ENCODE measurements around the gene SECISBP2L. TPM values are rescaled to one million over a fixed set of nuclear protein-coding genes. Genes with fewer than 3 reads are reported as not detected.

The SECISBP2L gene
- total RNA-seq, 1 donor from 2014 or later = 38.0 TPM

DNA sequence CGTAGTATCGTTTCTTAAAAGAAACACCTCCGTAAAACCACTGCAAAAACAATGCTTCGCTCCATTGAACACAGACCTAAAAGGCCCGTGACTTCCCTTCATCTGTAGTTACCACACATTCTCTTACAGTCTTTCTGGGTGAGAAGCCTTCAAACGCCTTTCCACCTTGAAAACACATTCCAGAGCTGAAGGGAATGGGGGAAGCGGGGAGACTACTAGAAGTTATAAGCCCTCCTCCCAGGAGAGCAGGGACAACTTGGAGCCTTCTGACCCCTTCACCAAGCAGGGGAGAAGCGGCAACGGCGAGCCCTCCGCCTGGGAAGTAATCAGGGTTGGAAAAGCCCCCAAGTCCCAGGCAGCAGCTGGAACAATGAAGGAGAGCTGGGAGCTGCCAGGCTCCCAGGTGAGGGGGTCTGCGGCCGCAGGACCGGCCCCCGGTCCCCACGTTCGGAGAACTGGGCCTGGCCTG lies 461 bp downstream of the SECISBP2L start:
- no peak for DNase-seq (ENCODE audit: low spot score)
- peaks cover 39% of the 10 kb centered on the region for H3K4me1 Mint-ChIP-seq (ENCODE audit: low read depth)
- H3K9me3 Mint-ChIP-seq = no peaks in the 10 kb centered on the region
- peak overlapping the region; percentile 96 for H3K4me3 Mint-ChIP-seq
- peak overlapping the region; percentile 91 for H3K27ac Mint-ChIP-seq
- H3K36me3 Mint-ChIP-seq (ENCODE audit: low read depth) = peaks cover 9% of the 10 kb centered on the region
- H3K27me3 Mint-ChIP-seq (ENCODE audit: insufficient read depth) = no peaks in the 10 kb centered on the region
- intact Hi-C loops (cut with micrococcal nuclease) = loop anchor here (1.0 to 10.0 kb wide), 7 partner anchors 71 to 711 kb away; partner anchors contain the start of genes CEP152, COPS2, DTWD1 and DUT

DNA sequence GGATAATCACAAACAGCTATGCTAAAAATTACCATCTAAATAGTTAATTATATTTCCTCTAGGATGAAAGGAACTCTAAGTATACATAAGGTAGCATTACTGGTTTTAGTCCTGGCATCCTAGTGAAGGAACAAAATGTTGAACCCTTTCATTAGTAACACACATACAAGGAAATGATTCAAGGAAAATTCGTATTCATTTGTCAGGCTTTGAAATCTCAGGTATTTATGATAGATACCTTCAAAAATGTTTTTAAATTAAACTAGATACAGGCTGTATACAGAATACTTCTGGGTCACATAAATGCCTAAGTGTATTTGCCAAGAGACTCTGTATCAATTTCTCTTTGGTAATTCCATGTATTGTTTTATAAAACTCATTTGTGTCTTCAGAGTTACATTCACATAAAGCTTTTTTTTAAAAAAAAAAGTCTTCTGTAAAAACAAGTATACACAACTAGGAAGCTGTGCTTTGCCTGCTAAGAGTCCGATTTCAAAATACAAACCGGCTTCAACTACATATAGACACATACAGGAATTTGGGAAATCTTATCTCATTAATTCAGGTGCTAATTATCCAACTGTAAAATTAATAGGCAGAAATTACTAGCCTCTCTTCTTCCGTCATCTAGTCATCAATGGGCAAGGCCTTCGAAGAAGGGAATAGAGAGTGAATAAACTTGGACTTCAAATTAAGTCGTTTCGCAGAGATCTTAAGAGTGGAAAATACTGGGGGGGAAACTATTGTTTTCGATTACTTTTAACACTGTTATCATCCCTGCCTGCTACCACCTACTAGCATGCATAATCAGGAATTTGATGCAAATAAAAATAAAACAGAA lies 1.3 kb downstream of the SECISBP2L start:
- Mint-ChIP-seq H3K9me3 (no peaks in the 10 kb centered on the region), H3K27ac (peak overlapping the region; percentile 91), H3K27me3 (ENCODE audit: insufficient read depth) (no peaks in the 10 kb centered on the region), H3K4me3 (peak overlapping the region; percentile 96), H3K4me1 (ENCODE audit: low read depth) (peaks cover 39% of the 10 kb centered on the region), H3K36me3 (ENCODE audit: low read depth) (peaks cover 9% of the 10 kb centered on the region)
- intact Hi-C loops (cut with micrococcal nuclease) = loop anchor here (2.0 to 10.0 kb wide), 2 partner anchors 70 to 710 kb away; partner anchors contain the start of gene DUT
- no peak for DNase-seq (ENCODE audit: low spot score)

DNA sequence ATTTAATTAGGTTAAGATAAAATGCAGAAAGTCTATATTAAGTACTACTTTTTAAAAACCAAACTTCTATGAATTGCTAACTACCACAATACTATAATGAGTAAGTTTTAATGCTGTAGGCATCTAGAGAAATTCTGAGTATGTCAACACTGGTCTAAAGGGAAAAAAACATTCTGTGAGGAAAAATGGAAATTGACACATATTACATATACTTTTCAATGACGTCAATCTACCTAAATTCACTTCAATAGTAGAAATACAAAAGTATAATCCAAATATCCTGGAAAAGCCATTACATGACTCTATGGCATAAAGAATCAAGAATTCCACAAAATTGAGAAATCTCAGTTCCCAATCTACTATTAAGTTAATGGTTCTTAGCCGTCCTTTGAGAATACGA lies 2.2 kb downstream of the SECISBP2L start:
- Mint-ChIP-seq H3K4me3 (peak overlapping the region; percentile 96), H3K9me3 (no peaks in the 10 kb centered on the region), H3K4me1 (ENCODE audit: low read depth) (peaks cover 39% of the 10 kb centered on the region), H3K27ac (no peak overlapping the region), H3K36me3 (ENCODE audit: low read depth) (peaks cover 9% of the 10 kb centered on the region), H3K27me3 (ENCODE audit: insufficient read depth) (no peaks in the 10 kb centered on the region)
- intact Hi-C loops (cut with micrococcal nuclease) = loop anchor here (2.0 to 10.0 kb wide), 2 partner anchors 69 to 709 kb away; partner anchors contain the start of gene DUT
- DNase-seq (ENCODE audit: low spot score) = no peak

DNA sequence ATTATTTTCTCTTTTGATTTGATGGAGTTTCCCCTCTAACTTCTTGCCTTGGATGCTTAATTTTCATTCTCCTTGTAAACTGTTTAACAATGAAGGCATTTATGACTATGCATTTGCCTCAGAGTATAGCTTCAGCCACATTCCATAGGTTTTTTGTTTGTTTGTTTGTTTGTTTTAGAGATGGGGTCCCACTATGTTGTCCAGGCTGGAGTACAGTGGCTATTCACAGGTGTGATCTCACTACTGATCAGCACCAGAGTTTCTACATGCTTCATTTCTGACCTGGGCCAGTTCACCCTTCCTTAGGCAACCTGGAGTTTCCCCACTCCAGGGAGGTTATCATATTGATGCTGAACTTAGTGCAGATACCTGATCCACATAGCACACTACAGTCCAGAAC lies 4.1 kb downstream of the SECISBP2L start:
- Mint-ChIP-seq H3K36me3 (ENCODE audit: low read depth) (peaks cover 9% of the 10 kb centered on the region), H3K27ac (no peak overlapping the region), H3K4me1 (ENCODE audit: low read depth) (peaks cover 39% of the 10 kb centered on the region), H3K9me3 (no peaks in the 10 kb centered on the region), H3K27me3 (ENCODE audit: insufficient read depth) (no peaks in the 10 kb centered on the region), H3K4me3 (no peak overlapping the region)
- no peak for DNase-seq (ENCODE audit: low spot score)
- intact Hi-C loops (cut with micrococcal nuclease) = loop anchor here (10.0 kb wide), 1 partner anchor 707 kb away; the partner anchor contains the start of gene DUT

DNA sequence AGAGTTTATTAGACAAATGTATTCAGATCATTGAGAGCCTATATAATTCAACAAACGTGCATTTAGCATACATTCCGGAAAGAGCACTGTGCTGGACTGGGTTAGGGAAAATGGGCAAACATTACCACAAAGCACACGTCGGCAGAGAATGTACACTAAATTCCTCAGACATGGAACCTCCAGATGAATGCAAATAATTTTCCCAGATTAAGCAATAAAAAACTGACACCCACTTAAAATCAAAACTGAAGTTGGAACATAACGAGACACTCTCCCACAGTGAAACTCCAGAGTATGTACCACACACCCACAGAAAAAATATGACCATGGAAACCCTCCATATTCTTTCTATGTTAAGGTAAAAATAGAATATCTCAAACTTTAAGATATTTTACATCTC lies 4.8 kb downstream of the SECISBP2L start:
- H3K4me1 Mint-ChIP-seq (ENCODE audit: low read depth) = peaks cover 33% of the 10 kb centered on the region
- intact Hi-C loops (cut with micrococcal nuclease) = loop anchor here (10.0 kb wide), 1 partner anchor 707 kb away; the partner anchor contains the start of gene DUT

DNA sequence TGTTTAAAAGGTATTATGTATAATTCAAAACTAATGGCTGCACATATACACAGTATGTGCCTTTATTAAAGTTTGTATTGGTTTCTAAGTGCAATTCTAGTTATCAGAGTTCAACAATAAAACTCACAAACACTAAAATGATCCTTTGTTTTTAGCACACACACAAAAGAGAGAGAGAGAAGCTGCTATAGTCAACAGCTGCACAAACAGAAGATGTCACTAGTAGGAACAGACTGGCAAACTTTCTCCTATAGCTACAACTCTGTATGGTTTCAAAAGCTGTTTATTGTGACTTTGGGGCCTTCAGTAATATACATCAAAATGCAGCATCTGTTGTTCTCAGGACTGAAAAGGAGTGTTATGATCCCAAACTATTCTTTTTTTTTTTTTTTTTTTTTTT lies 6.1 kb downstream of the SECISBP2L start:
- H3K27ac Mint-ChIP-seq = no peak overlapping the region
- H3K27me3 Mint-ChIP-seq (ENCODE audit: insufficient read depth) = no peaks in the 10 kb centered on the region
- H3K36me3 Mint-ChIP-seq (ENCODE audit: low read depth) = peaks cover 15% of the 10 kb centered on the region
- peaks cover 30% of the 10 kb centered on the region for H3K4me1 Mint-ChIP-seq (ENCODE audit: low read depth)
- intact Hi-C loops (cut with micrococcal nuclease) = loop anchor here (10.0 kb wide), 1 partner anchor 705 kb away; the partner anchor contains the start of gene DUT
- H3K4me3 Mint-ChIP-seq = no peak overlapping the region
- DNase-seq (ENCODE audit: low spot score) = no peak
- no peaks in the 10 kb centered on the region for H3K9me3 Mint-ChIP-seq

More for the DNA sequence above, 4.8 kb downstream of the SECISBP2L start:
- Mint-ChIP-seq H3K27ac (no peak overlapping the region), H3K9me3 (no peaks in the 10 kb centered on the region), H3K36me3 (ENCODE audit: low read depth) (peaks cover 9% of the 10 kb centered on the region), H3K27me3 (ENCODE audit: insufficient read depth) (no peaks in the 10 kb centered on the region), H3K4me3 (no peak overlapping the region)
- no peak for DNase-seq (ENCODE audit: low spot score)

DNA sequence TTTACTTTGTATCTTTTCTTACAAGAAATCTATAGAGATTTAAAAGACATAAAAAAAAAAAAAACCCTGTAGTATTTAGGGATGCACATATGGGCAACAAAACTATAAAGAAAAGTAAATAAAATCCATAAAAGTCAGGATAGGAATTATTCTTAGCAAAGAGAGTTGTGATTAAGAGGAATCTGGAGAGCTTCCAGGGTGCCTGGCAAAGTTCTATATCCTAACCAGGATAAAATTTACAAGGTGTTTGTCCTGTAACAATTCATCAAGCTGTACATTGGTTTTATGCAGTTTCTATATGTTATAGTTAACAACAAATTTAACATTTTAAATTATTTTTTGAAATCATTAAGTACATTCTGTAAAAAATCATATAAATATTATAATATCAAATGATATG lies 7.9 kb downstream of the SECISBP2L start:
- Mint-ChIP-seq H3K9me3 (no peaks in the 10 kb centered on the region), H3K27me3 (ENCODE audit: insufficient read depth) (no peaks in the 10 kb centered on the region)
- intact Hi-C loops (cut with micrococcal nuclease) = no loop called here

DNA sequence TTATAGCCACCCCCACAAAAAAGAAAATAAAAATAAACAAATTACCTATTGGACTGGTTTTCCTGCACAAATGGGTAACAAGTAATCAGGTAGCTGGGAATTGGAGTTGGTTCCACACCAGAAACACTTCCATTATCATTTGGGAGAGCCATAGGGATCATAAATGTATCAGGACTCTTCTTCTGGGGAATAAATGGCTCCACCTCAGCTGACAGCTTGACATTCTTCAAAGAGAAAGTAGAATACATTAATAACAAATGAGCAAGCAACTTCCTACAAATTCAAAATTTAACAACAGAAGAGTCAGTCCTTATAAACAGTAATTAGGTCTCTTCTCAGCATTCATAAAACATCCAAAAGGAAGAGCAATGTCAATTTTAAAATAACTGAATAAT lies 8.7 kb downstream of the SECISBP2L start:
- H3K4me3 Mint-ChIP-seq = no peak overlapping the region
- no peaks in the 10 kb centered on the region for H3K9me3 Mint-ChIP-seq
- H3K36me3 Mint-ChIP-seq (ENCODE audit: low read depth) = peaks cover 15% of the 10 kb centered on the region
- no peaks in the 10 kb centered on the region for H3K27me3 Mint-ChIP-seq (ENCODE audit: insufficient read depth)
- H3K27ac Mint-ChIP-seq = no peak overlapping the region
- no peak for DNase-seq (ENCODE audit: low spot score)
- intact Hi-C loops (cut with micrococcal nuclease) = loop anchor here (2.0 kb wide), 1 partner anchor 15 kb away; no protein-coding TSS in a partner anchor
- peaks cover 18% of the 10 kb centered on the region for H3K4me1 Mint-ChIP-seq (ENCODE audit: low read depth)

More for the DNA sequence above, 7.9 kb downstream of the SECISBP2L start:
- peaks cover 15% of the 10 kb centered on the region for H3K36me3 Mint-ChIP-seq (ENCODE audit: low read depth)
- DNase-seq (ENCODE audit: low spot score) = no peak
- H3K4me3 Mint-ChIP-seq = no peak overlapping the region
- no peak overlapping the region for H3K27ac Mint-ChIP-seq
- peaks cover 18% of the 10 kb centered on the region for H3K4me1 Mint-ChIP-seq (ENCODE audit: low read depth)

DNA sequence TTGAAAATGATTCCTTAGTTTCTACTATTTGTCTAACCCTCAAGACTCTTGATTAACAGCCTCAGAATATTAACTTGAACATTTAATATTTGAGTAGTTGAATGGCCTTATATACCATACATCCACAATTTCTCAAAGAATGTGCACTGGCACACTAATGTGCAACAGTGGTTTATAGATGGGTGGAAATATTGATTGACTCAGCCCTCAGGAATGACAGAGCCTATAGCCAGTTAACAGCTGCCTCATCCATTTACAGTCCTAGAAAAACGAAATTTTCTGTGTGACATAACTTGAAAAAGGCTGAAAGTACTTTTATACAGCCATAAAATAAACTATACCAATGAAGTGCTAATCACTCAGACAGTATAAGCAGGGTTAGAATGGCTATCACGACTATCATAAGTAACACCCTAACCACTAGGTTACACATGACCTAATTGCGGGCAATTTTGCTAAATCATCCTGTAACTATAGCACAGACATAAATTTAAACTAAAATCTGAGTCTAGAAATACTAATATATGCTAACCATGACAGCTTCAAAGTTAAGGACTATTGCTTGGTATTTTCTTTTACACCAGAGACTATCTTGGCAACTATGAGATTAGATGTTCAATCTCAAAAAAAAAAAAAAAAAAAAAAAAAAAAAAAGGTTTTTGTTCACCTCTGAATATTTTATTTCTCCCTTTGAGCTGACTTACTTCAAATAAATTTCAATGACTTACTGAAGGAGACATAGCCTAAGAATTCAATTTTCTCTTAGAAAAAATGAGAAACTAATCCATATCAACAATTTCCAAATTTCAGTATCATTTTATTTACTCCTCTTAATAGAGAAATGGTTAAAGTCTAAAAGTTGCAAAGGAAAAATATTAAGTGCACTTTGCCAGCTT lies 9.3 kb downstream of the SECISBP2L start:
- intact Hi-C loops (cut with micrococcal nuclease) = loop anchor here (2.0 kb wide), 1 partner anchor 14 kb away; no protein-coding TSS in a partner anchor
- H3K4me1 Mint-ChIP-seq (ENCODE audit: low read depth) = peaks cover 17% of the 10 kb centered on the region
- DNase-seq (ENCODE audit: low spot score) = no peak
- no peak overlapping the region for H3K4me3 Mint-ChIP-seq
- no peaks in the 10 kb centered on the region for H3K9me3 Mint-ChIP-seq
- H3K27me3 Mint-ChIP-seq (ENCODE audit: insufficient read depth) = no peaks in the 10 kb centered on the region
- peaks cover 15% of the 10 kb centered on the region for H3K36me3 Mint-ChIP-seq (ENCODE audit: low read depth)
- H3K27ac Mint-ChIP-seq = no peak overlapping the region

DNA sequence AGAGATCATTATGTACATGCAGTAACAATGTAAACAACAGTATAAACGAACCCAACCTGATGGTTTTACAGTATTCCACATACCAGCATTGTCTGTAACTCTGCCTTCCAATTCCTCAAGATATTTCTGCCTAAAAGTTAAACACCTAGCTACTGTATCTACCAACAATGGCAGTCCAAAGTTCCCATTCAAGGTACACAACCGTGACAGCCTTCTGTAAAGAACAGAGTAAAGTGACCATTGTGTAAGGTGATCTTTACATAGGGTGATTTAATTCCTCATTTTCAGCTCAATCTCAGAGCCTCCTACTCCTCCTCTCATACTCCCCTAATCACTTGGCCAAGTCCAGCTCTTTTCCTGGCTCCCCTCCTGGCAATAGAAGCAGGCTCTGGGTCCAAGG lies 10.4 kb downstream of the SECISBP2L start:
- intact Hi-C loops (cut with micrococcal nuclease) = loop anchor here (2.0 kb wide), 1 partner anchor 13 kb away; no protein-coding TSS in a partner anchor
- Mint-ChIP-seq H3K27ac (no peak overlapping the region), H3K36me3 (ENCODE audit: low read depth) (peaks cover 11% of the 10 kb centered on the region), H3K9me3 (no peaks in the 10 kb centered on the region), H3K27me3 (ENCODE audit: insufficient read depth) (no peaks in the 10 kb centered on the region), H3K4me3 (no peak overlapping the region), H3K4me1 (ENCODE audit: low read depth) (peaks cover 11% of the 10 kb centered on the region)
- DNase-seq (ENCODE audit: low spot score) = no peak

DNA sequence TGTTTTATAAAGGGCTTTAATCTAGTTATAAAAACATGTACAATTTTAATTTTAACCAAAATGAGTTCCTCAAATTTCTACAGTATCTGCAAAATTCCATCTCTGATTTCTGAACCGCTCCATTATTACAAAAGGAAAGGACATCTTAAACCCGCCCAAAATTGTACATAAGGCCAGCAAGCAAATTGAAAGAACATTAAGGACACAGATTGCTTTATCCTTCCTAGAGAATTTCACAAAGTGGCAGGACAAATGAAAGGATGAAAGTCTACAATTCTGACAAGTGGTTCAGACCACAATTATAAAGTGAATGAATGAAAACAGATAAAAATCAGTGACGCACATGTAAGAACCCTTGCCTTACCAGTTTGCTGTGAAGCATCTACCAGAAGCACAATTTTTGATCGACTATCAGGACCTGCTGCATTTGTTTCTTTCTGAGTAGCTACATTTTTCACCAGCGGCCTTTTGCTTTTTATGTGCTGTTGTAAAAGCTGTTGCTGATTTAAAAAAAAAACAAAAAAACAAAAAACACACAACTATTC lies 13.6 kb downstream of the SECISBP2L start:
- no peak overlapping the region for H3K27ac Mint-ChIP-seq
- no peaks in the 10 kb centered on the region for H3K27me3 Mint-ChIP-seq (ENCODE audit: insufficient read depth)
- DNase-seq (ENCODE audit: low spot score) = no peak
- peaks cover 29% of the 10 kb centered on the region for H3K36me3 Mint-ChIP-seq (ENCODE audit: low read depth)
- peaks cover 11% of the 10 kb centered on the region for H3K4me1 Mint-ChIP-seq (ENCODE audit: low read depth)
- intact Hi-C loops (cut with micrococcal nuclease) = no loop called here
- H3K9me3 Mint-ChIP-seq = no peaks in the 10 kb centered on the region
- no peak overlapping the region for H3K4me3 Mint-ChIP-seq

DNA sequence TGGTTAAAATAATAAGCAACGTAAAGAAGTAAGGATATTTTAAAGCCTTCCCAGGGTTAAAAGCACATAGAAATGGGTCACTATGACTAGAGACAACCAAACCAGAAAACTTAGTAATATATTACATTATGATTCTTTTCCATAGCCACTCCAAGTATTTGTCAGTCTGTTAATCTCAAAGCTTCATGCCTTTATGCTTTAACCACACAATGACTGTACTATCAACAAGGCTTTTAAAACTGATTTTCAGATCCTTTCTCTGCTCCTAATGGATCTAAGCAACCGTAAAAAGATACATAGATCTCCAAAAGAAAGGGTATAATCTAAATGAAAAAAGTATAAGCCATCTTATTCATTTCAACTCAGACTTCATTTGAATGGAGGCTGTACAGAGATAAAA lies 14.4 kb downstream of the SECISBP2L start:
- no peak overlapping the region for H3K4me3 Mint-ChIP-seq
- H3K4me1 Mint-ChIP-seq (ENCODE audit: low read depth) = peaks cover 11% of the 10 kb centered on the region
- H3K9me3 Mint-ChIP-seq = no peaks in the 10 kb centered on the region
- H3K27me3 Mint-ChIP-seq (ENCODE audit: insufficient read depth) = no peaks in the 10 kb centered on the region
- no peak for DNase-seq (ENCODE audit: low spot score)
- no peak overlapping the region for H3K27ac Mint-ChIP-seq
- intact Hi-C loops (cut with micrococcal nuclease) = no loop called here
- peaks cover 33% of the 10 kb centered on the region for H3K36me3 Mint-ChIP-seq (ENCODE audit: low read depth)

Data from activated T-helper 1 cell treated with anti-CD3 and anti-CD28 coated beads, Interleukin-12 subunit alpha, Interleukin-12 subunit beta, Interleukin-2, Interleukin-4 antibody, amounts not matched to agents 30 ng/mL and 10 ng/mL and 1 ng/mL, durations not matched to agents 14 hours and 24 hours and 36 hours (primary cell).